WTC11 (cell line): ENCODE data around the gene NAALADL2. TPM values are rescaled to one million over a fixed set of nuclear protein-coding genes. Genes with fewer than 3 reads are reported as not detected.

Source experiments
- ATAC-seq: fragments of 200-7000 bp; cut with Tn5 transposase; 2 replicates; pipeline ENCODE4 v1.10.0; 2021; ENCODE audit warnings: mild to moderate bottlenecking, moderate library complexity
- CTCF ChIA-PET: fragments of 300-600 bp; sonication (Branson Sonifier 250); formaldehyde crosslinking; loops from one replicate; lab custom pipeline; 2021; ENCODE audit warnings: antibody characterized with exemption; lab: Charles Lee
- POLR2A ChIA-PET: fragments of 350-600 bp; sonication (Branson Sonifier 250); formaldehyde crosslinking; loops from one replicate; lab custom pipeline; 2021; ENCODE audit warnings: antibody characterized with exemption; lab: Charles Lee
- DNase-seq: peaks from one replicate; pipeline ENCODE4 v3.0.0; 2021; ENCODE audit warnings: low spot score
- H3K27ac Mint-ChIP-seq: 2 replicates; pipeline ENCODE4 v1.8.0; 2021; ENCODE audit warnings: mixed read lengths
- H3K27me3 Mint-ChIP-seq: 2 replicates; pipeline ENCODE4 v1.8.0; 2021; ENCODE audit warnings: low read depth, mild to moderate bottlenecking, moderate library complexity, mixed read lengths
- H3K36me3 Mint-ChIP-seq: 2 replicates; pipeline ENCODE4 v1.8.0; 2021; ENCODE audit warnings: mixed read lengths
- H3K4me1 Mint-ChIP-seq: 2 replicates; pipeline ENCODE4 v1.8.0; 2022; ENCODE audit warnings: mixed read lengths
- H3K4me3 Mint-ChIP-seq: 2 replicates; pipeline ENCODE4 v1.8.0; 2021; ENCODE audit warnings: mild to moderate bottlenecking, moderate library complexity, mixed read lengths
- H3K9me3 Mint-ChIP-seq: 2 replicates; pipeline ENCODE4 v1.8.0; 2021; ENCODE audit warnings: mixed read lengths
- ETV6 ChIP-seq: sonication (generic); formaldehyde crosslinking; IDR thresholded peaks from 2 replicates; pipeline ENCODE4 v1.8.1; 2022; ENCODE audit warnings: mild to moderate bottlenecking, missing genetic modification reagents
- GRHL2 ChIP-seq: fragments of 250-450 bp; sonication (Bioruptor Pico); IDR thresholded peaks from 2 replicates; pipeline ENCODE4 v1.8.0; 2022; ENCODE audit warnings: mild to moderate bottlenecking, moderate library complexity; ENCODE audit not compliant: insufficient replicate concordance, severe bottlenecking
- NFATC4 ChIP-seq: fragments of 250-450 bp; sonication (Bioruptor Pico); IDR thresholded peaks from 2 replicates; pipeline ENCODE4 v1.9.0; 2021; ENCODE audit warnings: mild to moderate bottlenecking
- RORB ChIP-seq: fragments of 250-450 bp; sonication (Bioruptor Pico); IDR thresholded peaks from 2 replicates; pipeline ENCODE4 v1.9.0; 2021; ENCODE audit warnings: mild to moderate bottlenecking
- SMAD3 ChIP-seq: sonication (generic); formaldehyde crosslinking; IDR thresholded peaks from 2 replicates; pipeline ENCODE4 v1.8.0; 2022; ENCODE audit warnings: missing genetic modification reagents, mild to moderate bottlenecking, borderline replicate concordance
- TEAD1 ChIP-seq: sonication (generic); formaldehyde crosslinking; IDR thresholded peaks from 2 replicates; pipeline ENCODE4 v1.8.0; 2022; ENCODE audit warnings: mild to moderate bottlenecking, missing genetic modification reagents
- ZBTB21 ChIP-seq: sonication (generic); formaldehyde crosslinking; IDR thresholded peaks from 2 replicates; pipeline ENCODE4 v1.8.1; 2023; ENCODE audit warnings: mild to moderate bottlenecking, missing genetic modification reagents, borderline replicate concordance
- ZMAT4 ChIP-seq: fragments of 250-450 bp; sonication (Bioruptor Pico); IDR thresholded peaks from 2 replicates; pipeline ENCODE4 v1.9.0; 2021; ENCODE audit warnings: mild to moderate bottlenecking
- ZNF232 ChIP-seq: sonication (generic); formaldehyde crosslinking; IDR thresholded peaks from 2 replicates; pipeline ENCODE4 v1.8.0; 2022; ENCODE audit warnings: mild to moderate bottlenecking, missing genetic modification reagents
- total RNA-seq: library from RNA; stranded (reverse); gene quantifications from 3 replicates; pipeline ENCODE4 v1.2.3, GENCODE V29; 2021
- TF ChIP-seq, protein P1 (sequence below): sonication (generic); formaldehyde crosslinking; IDR thresholded peaks from 2 replicates; pipeline ENCODE4 v1.8.0; 2022; ENCODE audit warnings: mild to moderate bottlenecking, missing genetic modification reagents
- TF ChIP-seq, protein P2 (sequence below): sonication (generic); formaldehyde crosslinking; IDR thresholded peaks from 2 replicates; pipeline ENCODE4 v1.8.0; 2023; ENCODE audit warnings: missing genetic modification reagents
- TF ChIP-seq, protein P3 (sequence below): sonication (generic); formaldehyde crosslinking; IDR thresholded peaks from 2 replicates; pipeline ENCODE4 v1.8.0; 2023; ENCODE audit warnings: missing genetic modification reagents, mild to moderate bottlenecking, borderline replicate concordance
- TF ChIP-seq, protein P4 (sequence below): sonication (generic); formaldehyde crosslinking; IDR thresholded peaks from 2 replicates; pipeline ENCODE4 v1.8.0; 2023; ENCODE audit warnings: mild to moderate bottlenecking, missing genetic modification reagents
- TF ChIP-seq, protein P5 (sequence below): fragments of 200-600 bp; IDR thresholded peaks from 2 replicates; pipeline ENCODE4 v1.8.0; 2022; ENCODE audit warnings: antibody characterized with exemption
- TF ChIP-seq, protein P6 (sequence below): sonication (generic); formaldehyde crosslinking; IDR thresholded peaks from 2 replicates; pipeline ENCODE4 v1.8.1; 2023; ENCODE audit warnings: mild to moderate bottlenecking, missing genetic modification reagents, moderate library complexity
- TF ChIP-seq, protein P7 (sequence below): sonication (generic); formaldehyde crosslinking; conservative IDR thresholded peaks from 2 replicates; pipeline ENCODE4 v1.8.1; 2022; ENCODE audit warnings: mild to moderate bottlenecking, missing genetic modification reagents

NAALADL2 gene
- total RNA-seq, 1 experiment from 2014 or later: 1.2 TPM

DNA sequence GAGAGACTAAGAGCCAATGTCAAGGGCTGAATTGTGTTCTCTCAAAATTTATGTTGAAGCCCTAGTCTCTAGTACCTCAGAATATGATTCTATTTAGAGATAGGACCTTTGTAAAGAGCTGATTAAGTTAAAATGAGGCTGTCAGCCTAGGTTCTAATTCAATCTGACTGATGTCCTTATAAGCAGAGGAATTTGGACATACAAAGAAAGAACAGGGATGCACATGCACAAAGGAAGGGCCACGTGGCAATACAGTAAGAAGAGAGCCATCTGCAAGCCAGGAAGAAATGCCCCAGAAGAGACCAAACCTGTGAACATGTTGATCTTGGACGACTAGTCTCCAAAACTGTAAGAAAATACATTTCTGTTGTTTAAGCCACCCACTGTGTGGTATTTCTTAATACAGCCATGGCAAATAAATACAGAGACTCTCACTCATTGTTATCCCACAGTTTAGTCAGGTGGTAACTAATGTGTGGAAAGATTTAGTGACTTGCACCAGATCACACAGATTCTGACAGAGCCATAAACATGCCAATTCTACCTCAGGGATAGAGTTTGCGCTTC, 652.2 kb downstream of the NAALADL2 start:
- TF ChIP-seq, protein P1, sequence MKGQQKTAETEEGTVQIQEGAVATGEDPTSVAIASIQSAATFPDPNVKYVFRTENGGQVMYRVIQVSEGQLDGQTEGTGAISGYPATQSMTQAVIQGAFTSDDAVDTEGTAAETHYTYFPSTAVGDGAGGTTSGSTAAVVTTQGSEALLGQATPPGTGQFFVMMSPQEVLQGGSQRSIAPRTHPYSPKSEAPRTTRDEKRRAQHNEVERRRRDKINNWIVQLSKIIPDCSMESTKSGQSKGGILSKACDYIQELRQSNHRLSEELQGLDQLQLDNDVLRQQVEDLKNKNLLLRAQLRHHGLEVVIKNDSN (CRISPR knock-in tag): no peak
- no peak for TF ChIP-seq ZNF232
- TF ChIP-seq RORB: no peak
- TF ChIP-seq GRHL2: no peak
- TF ChIP-seq ZBTB21 (CRISPR knock-in tag): no peak
- TF ChIP-seq ZMAT4: no peak
- Mint-ChIP-seq H3K9me3 (peaks cover 14% of the 10 kb centered on the region), H3K27ac (no peak overlapping the region), H3K4me1 (peaks cover 20% of the 10 kb centered on the region), H3K4me3 (no peak overlapping the region), H3K27me3 (no peaks in the 10 kb centered on the region), H3K36me3 (no peaks in the 10 kb centered on the region)
- DNase-seq: no peak
- ChIA-PET CTCF (no interaction called here), POLR2A (no interaction called here)
- no peak for ATAC-seq

GRCh38 chr3:175512700-175513099, 653.6 kb downstream of the NAALADL2 start:
- TF ChIP-seq, protein P1 (CRISPR knock-in tag): no peak
- no peak for TF ChIP-seq TEAD1 (CRISPR knock-in tag)
- TF ChIP-seq, protein P2, sequence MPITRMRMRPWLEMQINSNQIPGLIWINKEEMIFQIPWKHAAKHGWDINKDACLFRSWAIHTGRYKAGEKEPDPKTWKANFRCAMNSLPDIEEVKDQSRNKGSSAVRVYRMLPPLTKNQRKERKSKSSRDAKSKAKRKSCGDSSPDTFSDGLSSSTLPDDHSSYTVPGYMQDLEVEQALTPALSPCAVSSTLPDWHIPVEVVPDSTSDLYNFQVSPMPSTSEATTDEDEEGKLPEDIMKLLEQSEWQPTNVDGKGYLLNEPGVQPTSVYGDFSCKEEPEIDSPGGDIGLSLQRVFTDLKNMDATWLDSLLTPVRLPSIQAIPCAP (CRISPR knock-in tag): no peak
- no peak for ATAC-seq
- ChIA-PET CTCF (no interaction called here), POLR2A (no interaction called here)
- Mint-ChIP-seq H3K27ac (no peak overlapping the region), H3K27me3 (no peaks in the 10 kb centered on the region), H3K4me3 (no peak overlapping the region), H3K36me3 (no peaks in the 10 kb centered on the region), H3K4me1 (peaks cover 20% of the 10 kb centered on the region), H3K9me3 (peaks cover 13% of the 10 kb centered on the region)
- no peak for DNase-seq

- no peak overlapping the region for H3K4me3 Mint-ChIP-seq
- TF ChIP-seq, protein P3, sequence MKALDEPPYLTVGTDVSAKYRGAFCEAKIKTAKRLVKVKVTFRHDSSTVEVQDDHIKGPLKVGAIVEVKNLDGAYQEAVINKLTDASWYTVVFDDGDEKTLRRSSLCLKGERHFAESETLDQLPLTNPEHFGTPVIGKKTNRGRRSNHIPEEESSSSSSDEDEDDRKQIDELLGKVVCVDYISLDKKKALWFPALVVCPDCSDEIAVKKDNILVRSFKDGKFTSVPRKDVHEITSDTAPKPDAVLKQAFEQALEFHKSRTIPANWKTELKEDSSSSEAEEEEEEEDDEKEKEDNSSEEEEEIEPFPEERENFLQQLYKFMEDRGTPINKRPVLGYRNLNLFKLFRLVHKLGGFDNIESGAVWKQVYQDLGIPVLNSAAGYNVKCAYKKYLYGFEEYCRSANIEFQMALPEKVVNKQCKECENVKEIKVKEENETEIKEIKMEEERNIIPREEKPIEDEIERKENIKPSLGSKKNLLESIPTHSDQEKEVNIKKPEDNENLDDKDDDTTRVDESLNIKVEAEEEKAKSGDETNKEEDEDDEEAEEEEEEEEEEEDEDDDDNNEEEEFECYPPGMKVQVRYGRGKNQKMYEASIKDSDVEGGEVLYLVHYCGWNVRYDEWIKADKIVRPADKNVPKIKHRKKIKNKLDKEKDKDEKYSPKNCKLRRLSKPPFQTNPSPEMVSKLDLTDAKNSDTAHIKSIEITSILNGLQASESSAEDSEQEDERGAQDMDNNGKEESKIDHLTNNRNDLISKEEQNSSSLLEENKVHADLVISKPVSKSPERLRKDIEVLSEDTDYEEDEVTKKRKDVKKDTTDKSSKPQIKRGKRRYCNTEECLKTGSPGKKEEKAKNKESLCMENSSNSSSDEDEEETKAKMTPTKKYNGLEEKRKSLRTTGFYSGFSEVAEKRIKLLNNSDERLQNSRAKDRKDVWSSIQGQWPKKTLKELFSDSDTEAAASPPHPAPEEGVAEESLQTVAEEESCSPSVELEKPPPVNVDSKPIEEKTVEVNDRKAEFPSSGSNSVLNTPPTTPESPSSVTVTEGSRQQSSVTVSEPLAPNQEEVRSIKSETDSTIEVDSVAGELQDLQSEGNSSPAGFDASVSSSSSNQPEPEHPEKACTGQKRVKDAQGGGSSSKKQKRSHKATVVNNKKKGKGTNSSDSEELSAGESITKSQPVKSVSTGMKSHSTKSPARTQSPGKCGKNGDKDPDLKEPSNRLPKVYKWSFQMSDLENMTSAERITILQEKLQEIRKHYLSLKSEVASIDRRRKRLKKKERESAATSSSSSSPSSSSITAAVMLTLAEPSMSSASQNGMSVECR (CRISPR knock-in tag): no peak
- TF ChIP-seq ETV6 (CRISPR knock-in tag): no peak
- TF ChIP-seq, protein P4, sequence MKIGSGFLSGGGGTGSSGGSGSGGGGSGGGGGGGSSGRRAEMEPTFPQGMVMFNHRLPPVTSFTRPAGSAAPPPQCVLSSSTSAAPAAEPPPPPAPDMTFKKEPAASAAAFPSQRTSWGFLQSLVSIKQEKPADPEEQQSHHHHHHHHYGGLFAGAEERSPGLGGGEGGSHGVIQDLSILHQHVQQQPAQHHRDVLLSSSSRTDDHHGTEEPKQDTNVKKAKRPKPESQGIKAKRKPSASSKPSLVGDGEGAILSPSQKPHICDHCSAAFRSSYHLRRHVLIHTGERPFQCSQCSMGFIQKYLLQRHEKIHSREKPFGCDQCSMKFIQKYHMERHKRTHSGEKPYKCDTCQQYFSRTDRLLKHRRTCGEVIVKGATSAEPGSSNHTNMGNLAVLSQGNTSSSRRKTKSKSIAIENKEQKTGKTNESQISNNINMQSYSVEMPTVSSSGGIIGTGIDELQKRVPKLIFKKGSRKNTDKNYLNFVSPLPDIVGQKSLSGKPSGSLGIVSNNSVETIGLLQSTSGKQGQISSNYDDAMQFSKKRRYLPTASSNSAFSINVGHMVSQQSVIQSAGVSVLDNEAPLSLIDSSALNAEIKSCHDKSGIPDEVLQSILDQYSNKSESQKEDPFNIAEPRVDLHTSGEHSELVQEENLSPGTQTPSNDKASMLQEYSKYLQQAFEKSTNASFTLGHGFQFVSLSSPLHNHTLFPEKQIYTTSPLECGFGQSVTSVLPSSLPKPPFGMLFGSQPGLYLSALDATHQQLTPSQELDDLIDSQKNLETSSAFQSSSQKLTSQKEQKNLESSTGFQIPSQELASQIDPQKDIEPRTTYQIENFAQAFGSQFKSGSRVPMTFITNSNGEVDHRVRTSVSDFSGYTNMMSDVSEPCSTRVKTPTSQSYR (CRISPR knock-in tag): no peak
- no peak for TF ChIP-seq NFATC4 (CRISPR knock-in tag)
- TF ChIP-seq, protein P5, sequence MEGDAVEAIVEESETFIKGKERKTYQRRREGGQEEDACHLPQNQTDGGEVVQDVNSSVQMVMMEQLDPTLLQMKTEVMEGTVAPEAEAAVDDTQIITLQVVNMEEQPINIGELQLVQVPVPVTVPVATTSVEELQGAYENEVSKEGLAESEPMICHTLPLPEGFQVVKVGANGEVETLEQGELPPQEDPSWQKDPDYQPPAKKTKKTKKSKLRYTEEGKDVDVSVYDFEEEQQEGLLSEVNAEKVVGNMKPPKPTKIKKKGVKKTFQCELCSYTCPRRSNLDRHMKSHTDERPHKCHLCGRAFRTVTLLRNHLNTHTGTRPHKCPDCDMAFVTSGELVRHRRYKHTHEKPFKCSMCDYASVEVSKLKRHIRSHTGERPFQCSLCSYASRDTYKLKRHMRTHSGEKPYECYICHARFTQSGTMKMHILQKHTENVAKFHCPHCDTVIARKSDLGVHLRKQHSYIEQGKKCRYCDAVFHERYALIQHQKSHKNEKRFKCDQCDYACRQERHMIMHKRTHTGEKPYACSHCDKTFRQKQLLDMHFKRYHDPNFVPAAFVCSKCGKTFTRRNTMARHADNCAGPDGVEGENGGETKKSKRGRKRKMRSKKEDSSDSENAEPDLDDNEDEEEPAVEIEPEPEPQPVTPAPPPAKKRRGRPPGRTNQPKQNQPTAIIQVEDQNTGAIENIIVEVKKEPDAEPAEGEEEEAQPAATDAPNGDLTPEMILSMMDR: no peak
- TF ChIP-seq, protein P6, sequence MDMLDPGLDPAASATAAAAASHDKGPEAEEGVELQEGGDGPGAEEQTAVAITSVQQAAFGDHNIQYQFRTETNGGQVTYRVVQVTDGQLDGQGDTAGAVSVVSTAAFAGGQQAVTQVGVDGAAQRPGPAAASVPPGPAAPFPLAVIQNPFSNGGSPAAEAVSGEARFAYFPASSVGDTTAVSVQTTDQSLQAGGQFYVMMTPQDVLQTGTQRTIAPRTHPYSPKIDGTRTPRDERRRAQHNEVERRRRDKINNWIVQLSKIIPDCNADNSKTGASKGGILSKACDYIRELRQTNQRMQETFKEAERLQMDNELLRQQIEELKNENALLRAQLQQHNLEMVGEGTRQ (CRISPR knock-in tag): no peak
- TF ChIP-seq, protein P7, sequence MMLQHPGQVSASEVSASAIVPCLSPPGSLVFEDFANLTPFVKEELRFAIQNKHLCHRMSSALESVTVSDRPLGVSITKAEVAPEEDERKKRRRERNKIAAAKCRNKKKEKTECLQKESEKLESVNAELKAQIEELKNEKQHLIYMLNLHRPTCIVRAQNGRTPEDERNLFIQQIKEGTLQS: no peak
- TF ChIP-seq SMAD3 (CRISPR knock-in tag): no peak
Observed at GRCh38 chr3:175518459-175518858, 659.3 kb downstream of the NAALADL2 start.

More at GRCh38 chr3:175518459-175518858, 659.3 kb downstream of the NAALADL2 start:
- ChIA-PET POLR2A (no interaction called here), CTCF (no interaction called here)
- H3K9me3 Mint-ChIP-seq: peaks cover 8% of the 10 kb centered on the region
- peaks cover 7% of the 10 kb centered on the region for H3K4me1 Mint-ChIP-seq
- H3K27ac Mint-ChIP-seq: no peak overlapping the region
- no peaks in the 10 kb centered on the region for H3K36me3 Mint-ChIP-seq
- ATAC-seq (no peak), DNase-seq (no peak)
- H3K27me3 Mint-ChIP-seq: no peaks in the 10 kb centered on the region
